ENCODE measurements around the gene TEX101. TPM values are rescaled to one million over a fixed set of nuclear protein-coding genes. Genes with fewer than 3 reads are reported as not detected.
"Not testable (repeated sequence)": the region's sequence is repeated elsewhere in the genome, so short reads cannot be mapped to it uniquely, and the experiment has no call there.

The TEX101 gene
- total RNA-seq, 1 donor = not detected

DNA sequence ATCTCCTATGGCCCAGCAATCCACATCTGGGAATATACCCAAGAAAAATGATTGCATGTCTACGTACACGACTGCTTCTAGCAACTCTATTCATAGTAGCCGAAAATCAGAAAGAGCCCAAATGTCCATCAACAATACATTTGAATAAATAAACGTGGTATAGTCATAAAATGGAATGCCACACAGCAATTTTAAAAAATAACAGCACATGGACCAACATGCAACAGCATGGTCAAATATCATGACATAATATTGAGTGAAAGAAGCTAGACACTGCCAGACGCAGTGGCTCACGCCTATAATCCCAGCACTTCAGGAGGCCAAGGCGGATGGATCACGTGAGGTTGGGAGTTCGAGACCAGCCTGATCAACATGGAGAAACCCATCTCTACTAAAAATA is 16.3 kb downstream of the TEX101 start:
- Histone ChIP-seq H3K4me2 (ENCODE audit: insufficient read depth, low read length) (no peak overlapping the region), H2AFZ (ENCODE audit: low read length) (no peak overlapping the region), H3K27me3 (ENCODE audit: insufficient read depth, low read length) (peaks cover 6% of the 10 kb centered on the region), H3K4me1 (ENCODE audit: insufficient read depth, low read length) (no peaks in the 10 kb centered on the region), H3K27ac (ENCODE audit: low read depth, low read length) (no peak overlapping the region), H3K36me3 (ENCODE audit: insufficient read depth, low read length) (no peaks in the 10 kb centered on the region), H3K79me2 (ENCODE audit: insufficient read depth, low read length) (no peaks in the 10 kb centered on the region), H3K4me3 (ENCODE audit: insufficient read depth, low read length) (no peak overlapping the region), H4K20me1 (ENCODE audit: insufficient read depth, low read length) (no peaks in the 10 kb centered on the region), H3K9me3 (ENCODE audit: low read depth, low read length) (no peaks in the 10 kb centered on the region)
- DNase-seq (ENCODE audit: insufficient read length, low spot score, missing footprints) = no peak
- TF ChIP-seq, protein P1, sequence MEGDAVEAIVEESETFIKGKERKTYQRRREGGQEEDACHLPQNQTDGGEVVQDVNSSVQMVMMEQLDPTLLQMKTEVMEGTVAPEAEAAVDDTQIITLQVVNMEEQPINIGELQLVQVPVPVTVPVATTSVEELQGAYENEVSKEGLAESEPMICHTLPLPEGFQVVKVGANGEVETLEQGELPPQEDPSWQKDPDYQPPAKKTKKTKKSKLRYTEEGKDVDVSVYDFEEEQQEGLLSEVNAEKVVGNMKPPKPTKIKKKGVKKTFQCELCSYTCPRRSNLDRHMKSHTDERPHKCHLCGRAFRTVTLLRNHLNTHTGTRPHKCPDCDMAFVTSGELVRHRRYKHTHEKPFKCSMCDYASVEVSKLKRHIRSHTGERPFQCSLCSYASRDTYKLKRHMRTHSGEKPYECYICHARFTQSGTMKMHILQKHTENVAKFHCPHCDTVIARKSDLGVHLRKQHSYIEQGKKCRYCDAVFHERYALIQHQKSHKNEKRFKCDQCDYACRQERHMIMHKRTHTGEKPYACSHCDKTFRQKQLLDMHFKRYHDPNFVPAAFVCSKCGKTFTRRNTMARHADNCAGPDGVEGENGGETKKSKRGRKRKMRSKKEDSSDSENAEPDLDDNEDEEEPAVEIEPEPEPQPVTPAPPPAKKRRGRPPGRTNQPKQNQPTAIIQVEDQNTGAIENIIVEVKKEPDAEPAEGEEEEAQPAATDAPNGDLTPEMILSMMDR (IDR thresholded peaks at IDR 0.05; ENCODE audit: extremely low read depth, low read depth, low read length) = no peak

DNA sequence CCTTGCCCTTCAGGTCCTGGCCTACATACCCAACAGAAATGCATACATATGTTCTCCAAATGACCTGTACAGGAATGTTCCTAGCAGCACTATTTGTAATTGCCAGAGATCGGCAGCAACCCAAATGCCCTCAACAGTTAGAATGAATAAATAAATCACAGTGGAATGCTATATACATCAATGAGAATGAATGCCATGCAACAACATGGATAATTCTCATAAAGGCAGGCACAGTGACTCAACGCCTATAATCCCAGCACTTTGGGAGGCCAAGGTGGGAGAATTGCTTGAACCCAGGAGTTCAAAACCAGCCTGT is 18.6 kb downstream of the TEX101 start:
- Histone ChIP-seq H2AFZ (ENCODE audit: low read length) (no peak overlapping the region), H3K4me1 (ENCODE audit: insufficient read depth, low read length) (no peaks in the 10 kb centered on the region), H3K4me3 (ENCODE audit: insufficient read depth, low read length) (no peak overlapping the region), H3K4me2 (ENCODE audit: insufficient read depth, low read length) (no peak overlapping the region), H3K79me2 (ENCODE audit: insufficient read depth, low read length) (no peaks in the 10 kb centered on the region), H3K27ac (ENCODE audit: low read depth, low read length) (no peak overlapping the region), H3K27me3 (ENCODE audit: insufficient read depth, low read length) (peaks cover 9% of the 10 kb centered on the region), H3K36me3 (ENCODE audit: insufficient read depth, low read length) (no peaks in the 10 kb centered on the region), H4K20me1 (ENCODE audit: insufficient read depth, low read length) (no peaks in the 10 kb centered on the region), H3K9me3 (ENCODE audit: low read depth, low read length) (no peaks in the 10 kb centered on the region)
- DNase-seq (ENCODE audit: insufficient read length, low spot score, missing footprints) = no peak
- TF ChIP-seq, protein P1 (IDR thresholded peaks at IDR 0.05; ENCODE audit: extremely low read depth, low read depth, low read length) = no peak

DNA sequence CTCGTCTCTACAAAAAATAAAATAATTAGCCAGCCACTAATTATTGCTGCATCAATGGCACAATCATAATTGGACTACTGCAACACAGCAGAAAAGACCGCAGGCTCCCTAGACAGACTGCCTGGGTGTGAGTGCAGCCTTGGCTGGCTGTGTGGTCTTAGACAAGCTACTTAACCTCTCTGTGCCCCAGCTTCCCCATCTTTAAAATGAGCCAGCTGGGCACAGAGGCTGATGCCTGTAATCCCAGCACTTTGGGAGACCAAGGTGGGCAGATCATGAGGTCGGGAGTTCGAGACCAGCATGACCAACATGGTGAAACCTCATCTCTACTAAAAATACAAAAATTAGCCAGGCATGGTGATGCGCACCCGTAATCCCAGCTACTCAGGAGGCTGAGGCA is 19.0 kb downstream of the TEX101 start:
- Histone ChIP-seq H3K9me3 (ENCODE audit: low read depth, low read length) (no peaks in the 10 kb centered on the region), H4K20me1 (ENCODE audit: insufficient read depth, low read length) (no peaks in the 10 kb centered on the region), H3K79me2 (ENCODE audit: insufficient read depth, low read length) (no peaks in the 10 kb centered on the region), H3K27me3 (ENCODE audit: insufficient read depth, low read length) (peaks cover 9% of the 10 kb centered on the region), H3K27ac (ENCODE audit: low read depth, low read length) (no peak overlapping the region), H2AFZ (ENCODE audit: low read length) (no peak overlapping the region), H3K4me2 (ENCODE audit: insufficient read depth, low read length) (no peak overlapping the region), H3K4me1 (ENCODE audit: insufficient read depth, low read length) (no peaks in the 10 kb centered on the region), H3K36me3 (ENCODE audit: insufficient read depth, low read length) (no peaks in the 10 kb centered on the region), H3K4me3 (ENCODE audit: insufficient read depth, low read length) (no peak overlapping the region)
- TF ChIP-seq, protein P1 (IDR thresholded peaks at IDR 0.05; ENCODE audit: extremely low read depth, low read depth, low read length) = no peak
- DNase-seq (ENCODE audit: insufficient read length, low spot score, missing footprints) = no peak

DNA sequence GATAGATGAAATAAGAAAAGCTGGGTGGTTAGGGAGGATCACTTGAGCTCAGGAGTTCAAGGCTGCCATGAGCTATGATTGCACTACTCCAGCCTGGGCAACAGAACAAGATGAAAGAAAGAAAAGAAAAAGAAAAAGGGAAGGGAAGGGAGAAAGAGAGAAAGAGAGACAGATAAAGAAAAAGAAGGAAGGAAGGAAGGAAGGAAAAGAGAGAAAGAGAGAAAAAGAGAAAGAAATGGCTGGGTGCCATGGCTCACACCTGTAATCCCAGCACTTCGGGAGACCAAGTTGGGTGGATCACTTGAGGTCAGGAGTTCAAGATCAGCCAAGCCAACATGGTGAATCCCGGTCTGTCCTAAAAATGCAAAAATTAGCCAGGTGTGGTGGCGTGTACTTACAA is 21.1 kb downstream of the TEX101 start:
- Histone ChIP-seq H3K79me2 (ENCODE audit: insufficient read depth, low read length) (no peaks in the 10 kb centered on the region), H3K4me2 (ENCODE audit: insufficient read depth, low read length) (no peak overlapping the region), H3K36me3 (ENCODE audit: insufficient read depth, low read length) (no peaks in the 10 kb centered on the region), H3K9me3 (ENCODE audit: low read depth, low read length) (no peaks in the 10 kb centered on the region), H3K4me1 (ENCODE audit: insufficient read depth, low read length) (no peaks in the 10 kb centered on the region), H4K20me1 (ENCODE audit: insufficient read depth, low read length) (no peaks in the 10 kb centered on the region), H2AFZ (ENCODE audit: low read length) (no peak overlapping the region), H3K27ac (ENCODE audit: low read depth, low read length) (no peak overlapping the region), H3K27me3 (ENCODE audit: insufficient read depth, low read length) (peaks cover 7% of the 10 kb centered on the region), H3K4me3 (ENCODE audit: insufficient read depth, low read length) (no peak overlapping the region)
- TF ChIP-seq, protein P1 (IDR thresholded peaks at IDR 0.05; ENCODE audit: extremely low read depth, low read depth, low read length) = no peak
- DNase-seq (ENCODE audit: insufficient read length, low spot score, missing footprints) = no peak

DNA sequence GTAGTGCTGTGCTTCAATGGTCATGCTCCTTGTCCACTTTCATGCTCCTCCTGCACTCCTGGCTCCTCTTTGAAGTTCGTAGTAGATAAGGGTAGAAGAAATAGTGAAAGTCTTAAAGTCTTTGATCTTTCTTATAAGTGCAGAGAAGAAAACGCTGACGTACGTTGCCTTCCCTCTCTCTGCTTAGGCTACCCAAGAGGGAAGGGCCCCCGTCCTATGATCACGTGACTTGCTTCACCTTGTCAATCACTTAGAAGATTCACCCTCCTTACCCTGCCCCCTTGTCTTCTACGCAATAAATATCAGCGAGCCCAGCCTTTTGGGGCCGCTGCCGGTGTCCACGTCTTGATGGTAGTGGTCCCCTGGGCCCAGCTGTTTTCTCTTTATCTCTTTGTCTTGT is 22.6 kb downstream of the TEX101 start:
- not testable (repeated sequence) for H2AFZ ChIP-seq (ENCODE audit: low read length); H3K27me3 ChIP-seq (ENCODE audit: insufficient read depth, low read length); H3K4me2 ChIP-seq (ENCODE audit: insufficient read depth, low read length); H4K20me1 ChIP-seq (ENCODE audit: insufficient read depth, low read length); H3K4me1 ChIP-seq (ENCODE audit: insufficient read depth, low read length); H3K4me3 ChIP-seq (ENCODE audit: insufficient read depth, low read length); DNase-seq (ENCODE audit: insufficient read length, low spot score, missing footprints); H3K9me3 ChIP-seq (ENCODE audit: low read depth, low read length); H3K79me2 ChIP-seq (ENCODE audit: insufficient read depth, low read length); H3K27ac ChIP-seq (ENCODE audit: low read depth, low read length); H3K36me3 ChIP-seq (ENCODE audit: insufficient read depth, low read length)
